ENCODE data around the gene TBCD.

DNA sequence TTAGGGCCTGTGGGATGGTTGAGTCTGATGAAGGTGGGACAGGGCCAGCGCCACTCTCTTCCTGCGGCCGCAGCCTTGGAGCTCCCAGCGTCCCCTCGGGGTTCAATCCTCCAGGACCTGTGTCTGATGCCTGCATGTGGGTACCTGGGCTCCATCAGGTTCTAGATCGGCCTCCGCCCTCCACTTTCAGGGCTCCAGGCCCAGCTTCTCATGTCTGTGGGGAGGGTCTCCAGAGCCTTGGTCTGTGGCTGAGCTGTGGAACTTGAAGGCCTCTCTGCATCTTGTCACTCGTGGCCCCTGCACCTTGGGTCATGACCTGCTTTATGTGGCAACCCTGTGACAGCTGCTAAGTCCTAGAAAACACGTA is 177.8 kb downstream of the TBCD start:
- TF ChIP-seq EP300 (IDR thresholded peaks at IDR 0.05) (no peak), CTCF (IDR thresholded peaks at IDR 0.05) (no peak), POLR2AphosphoS5 (IDR thresholded peaks at IDR 0.05) (no peak)
